ENCODE measurements around the gene CRLF1. TPM values are rescaled to one million over a fixed set of nuclear protein-coding genes. Genes with fewer than 3 reads are reported as not detected.

Gene CRLF1
- 100 to 1,000 TPM in 1 of 4 donors, 10 to 100 TPM in 3; 41.5 to 153 (median 59.6) TPM for total RNA-seq

- DNase-seq (ENCODE audit: extremely low spot score), result no peak
- intact Hi-C loops (cut with DNase I), result no loop called here
- peaks cover 30 to 60% (median 51%) of the 10 kb centered on the region in 4 donors for H3K4me1 ChIP-seq
- H3K27ac ChIP-seq (replicated peaks in 1 of 4), result peak within 1 kb of the TSS in 1 of 4 donors; percentile 24
- WGBS, result 3% methylated on average over 8 of the region's 116 CpGs
- H3K36me3 ChIP-seq, result no peaks in the 10 kb centered on the region
- H3K4me3 ChIP-seq, result peak within 1 kb of the TSS; percentile 43 to 56 (median 48)
- H3K27me3 ChIP-seq, result peaks cover 14 to 97% (median 67%) of the 10 kb centered on the region in 4 donors
- no peak for TF ChIP-seq POLR2A (IDR thresholded peaks at IDR 0.05; ENCODE audit: low read depth)
- TF ChIP-seq EP300 (IDR thresholded peaks at IDR 0.05), result no peak
- no peaks in the 10 kb centered on the region for H3K9me3 ChIP-seq
Measured at GRCh38 chr19:18606281-18607225, at the start of gene CRLF1. TSS of gene CRLF1 (minus strand) at chr19:18606799. CDS start at chr19:18606656, 143 bp downstream.

- H3K4me1 ChIP-seq, result peaks cover 58 to 83% (median 75%) of the 10 kb centered on the region in 4 donors
- H3K27me3 ChIP-seq, result no peaks in the 10 kb centered on the region
- TF ChIP-seq POLR2A (IDR thresholded peaks at IDR 0.05; ENCODE audit: low read depth) (no peak), POLR2AphosphoS5 (IDR thresholded peaks at IDR 0.05) (no peak)
- H3K4me3 ChIP-seq, result no peak overlapping the region
- H3K27ac ChIP-seq (replicated peaks in 1 of 4), result no peak overlapping the region
- no peaks in the 10 kb centered on the region for H3K9me3 ChIP-seq
- intact Hi-C loops (cut with DNase I), result no loop called here
- WGBS, result 93% methylated on average over 12 of the region's 13 CpGs
- H3K36me3 ChIP-seq, result no peaks in the 10 kb centered on the region
- DNase-seq (ENCODE audit: extremely low spot score), result no peak
Measured at GRCh38 chr19:18655173-18655844, 48.7 kb upstream of the CRLF1 start.

- intact Hi-C loops (cut with DNase I), result no loop called here
- Histone ChIP-seq H3K9me3 (no peaks in the 10 kb centered on the region), H3K27me3 (no peaks in the 10 kb centered on the region), H3K4me3 (no peak overlapping the region), H3K27ac (replicated peaks in 1 of 4) (no peak overlapping the region), H3K36me3 (no peaks in the 10 kb centered on the region), H3K4me1 (peaks cover 57 to 83% (median 75%) of the 10 kb centered on the region in 4 donors)
- no peak for DNase-seq (ENCODE audit: extremely low spot score)
- 97% methylated on average over 7 of the region's 7 CpGs for WGBS
- TF ChIP-seq POLR2A (IDR thresholded peaks at IDR 0.05; ENCODE audit: low read depth), result no peak
- no peak for TF ChIP-seq CTCF (IDR thresholded peaks at IDR 0.05)
- TF ChIP-seq POLR2AphosphoS5 (IDR thresholded peaks at IDR 0.05), result no peak
- no peak for TF ChIP-seq EP300 (IDR thresholded peaks at IDR 0.05)
Measured at GRCh38 chr19:18654469-18654868, 47.9 kb upstream of the CRLF1 start.

- intact Hi-C loops (cut with DNase I), result no loop called here
- Histone ChIP-seq H3K27me3 (peaks cover 0 to under 1% (median 0%) of the 10 kb centered on the region in 4 donors), H3K9me3 (no peaks in the 10 kb centered on the region), H3K36me3 (no peaks in the 10 kb centered on the region), H3K4me3 (no peak overlapping the region), H3K27ac (replicated peaks in 1 of 4) (no peak overlapping the region), H3K4me1 (peaks cover 57 to 83% (median 75%) of the 10 kb centered on the region in 4 donors)
- 100% methylated on average over 1 of the region's 1 CpG for WGBS
- TF ChIP-seq CTCF (IDR thresholded peaks at IDR 0.05), result no peak
- TF ChIP-seq POLR2AphosphoS5 (IDR thresholded peaks at IDR 0.05), result no peak
- TF ChIP-seq EP300 (IDR thresholded peaks at IDR 0.05), result no peak
- no peak for TF ChIP-seq POLR2A (IDR thresholded peaks at IDR 0.05; ENCODE audit: low read depth)
- DNase-seq (ENCODE audit: extremely low spot score), result no peak
Measured at GRCh38 chr19:18653853-18654252, 47.3 kb upstream of the CRLF1 start.

GRCh38 chr19:18651733-18652132 is 45.1 kb upstream of the CRLF1 start:
- Histone ChIP-seq H3K9me3 (no peaks in the 10 kb centered on the region), H3K27ac (replicated peaks in 1 of 4) (peak overlapping the region; percentile 83 to 88 (median 85)), H3K36me3 (no peaks in the 10 kb centered on the region), H3K27me3 (peaks cover 0 to 4% (median 0%) of the 10 kb centered on the region in 4 donors), H3K4me1 (peaks cover 44 to 83% (median 74%) of the 10 kb centered on the region in 4 donors), H3K4me3 (no peak overlapping the region)
- TF ChIP-seq CTCF (IDR thresholded peaks at IDR 0.05) (no peak), EP300 (IDR thresholded peaks at IDR 0.05) (no peak), POLR2A (IDR thresholded peaks at IDR 0.05; ENCODE audit: low read depth) (no peak), POLR2AphosphoS5 (IDR thresholded peaks at IDR 0.05) (no peak)
- 89% methylated on average over 6 of the region's 6 CpGs for WGBS
- intact Hi-C loops (cut with DNase I), result no loop called here
- DNase-seq (ENCODE audit: extremely low spot score), result no peak

Data from esophagus muscularis mucosa (tissue), 4 donors.